M059J (cell line): ENCODE data around the gene IL1B. TPM values are rescaled to one million over a fixed set of nuclear protein-coding genes. Genes with fewer than 3 reads are reported as not detected.
A peak's percentile ranks its signal among the peaks of the same experiment; 100 is the strongest.

ENCODE experiments used
- DNase-seq: peaks from one replicate; pipeline ENCODE4 v3.0.0-alpha.2; 2012; ENCODE audit warnings: low read depth
- total RNA-seq: library from RNA; depleted of rRNA; stranded (reverse); fragments of >200 nt; shearing (Covaris generic); gene quantifications from 2 replicates; pipeline ENCODE4 v1.2.3, GENCODE V29; 2014

IL1B gene
- total RNA-seq, 1 experiment from 2014 or later, result 4.2 TPM

- no peak for DNase-seq
Observed at GRCh38 chr2:112829961-112830681, 6.5 kb downstream of the IL1B start.

GRCh38 chr2:112829101-112829960 lies 7.2 kb downstream of the IL1B start:
- DNase-seq, result no peak

- no peak for DNase-seq
Observed at GRCh38 chr2:112828251-112828691, 8.3 kb downstream of the IL1B start.

- DNase-seq, result no peak
Observed at GRCh38 chr2:112827604-112828185, 8.9 kb downstream of the IL1B start.

- no peak for DNase-seq
Observed at GRCh38 chr2:112827009-112827408, 9.6 kb downstream of the IL1B start.

GRCh38 chr2:112825706-112826105 lies 10.9 kb downstream of the IL1B start:
- DNase-seq, result no peak

GRCh38 chr2:112824694-112825085 lies 11.9 kb downstream of the IL1B start:
- DNase-seq, result no peak

GRCh38 chr2:112821682-112822081 lies 14.9 kb downstream of the IL1B start:
- no peak for DNase-seq

- DNase-seq, result peak; percentile 34
Observed at GRCh38 chr2:112821142-112821541, 15.4 kb downstream of the IL1B start.

- no peak for DNase-seq
Observed at GRCh38 chr2:112820343-112820742, 16.2 kb downstream of the IL1B start.

GRCh38 chr2:112819081-112819480 lies 17.5 kb downstream of the IL1B start:
- no peak for DNase-seq

- DNase-seq, result peak; percentile 61
Observed at GRCh38 chr2:112818094-112818902, 18.3 kb downstream of the IL1B start.

GRCh38 chr2:112817082-112817689 lies 19.4 kb downstream of the IL1B start:
- DNase-seq, result no peak

- DNase-seq, result peak; percentile 42
Observed at GRCh38 chr2:112814278-112814677, 22.3 kb downstream of the IL1B start.

- no peak for DNase-seq
Observed at GRCh38 chr2:112813280-112813966, 23.2 kb downstream of the IL1B start.

- peak; percentile 26 for DNase-seq
Observed at GRCh38 chr2:112812318-112813267, 24.0 kb downstream of the IL1B start.

- DNase-seq, result peak; percentile 89
Observed at GRCh38 chr2:112811841-112812306, 24.7 kb downstream of the IL1B start.

- no peak for DNase-seq
Observed at GRCh38 chr2:112811276-112811831, 25.2 kb downstream of the IL1B start.

- DNase-seq, result no peak
Observed at GRCh38 chr2:112809112-112809511, 27.5 kb downstream of the IL1B start.
